HEK293 (cell line): ENCODE measurements around the gene MGME1.

Source experiments
- RBAK ChIP-seq: fragments of 450-650 bp; formaldehyde crosslinking; IDR thresholded peaks from 2 replicates; pipeline ENCODE4 v1.5.1; 2016; ENCODE audit warnings: missing biosample characterization, missing genetic modification characterization
- REPIN1 ChIP-seq: fragments of 450-650 bp; formaldehyde crosslinking; IDR thresholded peaks from 2 replicates; pipeline ENCODE4 v1.5.1; 2017; ENCODE audit warnings: missing biosample characterization, missing genetic modification characterization, low read depth
- ZNF138 ChIP-seq: fragments of 450-650 bp; formaldehyde crosslinking; IDR thresholded peaks from 2 replicates; pipeline ENCODE4 v1.5.1; 2016; ENCODE audit warnings: missing biosample characterization, missing genetic modification characterization, borderline replicate concordance
- ZNF146 ChIP-seq: fragments of 450-650 bp; formaldehyde crosslinking; IDR thresholded peaks from 2 replicates; pipeline ENCODE4 v1.5.1; 2016; ENCODE audit warnings: missing biosample characterization, missing genetic modification characterization
- ZNF184 ChIP-seq: fragments of 450-650 bp; IDR thresholded peaks from 2 replicates; pipeline ENCODE4 v1.5.1; 2018; ENCODE audit warnings: missing biosample characterization, mild to moderate bottlenecking, missing genetic modification characterization
- ZNF658 ChIP-seq: fragments of 450-650 bp; formaldehyde crosslinking; IDR thresholded peaks from 2 replicates; pipeline ENCODE4; 2016; ENCODE audit warnings: missing biosample characterization, missing genetic modification characterization
- ZNF768 ChIP-seq: fragments of 450-650 bp; formaldehyde crosslinking; IDR thresholded peaks from 2 replicates; pipeline ENCODE4 v1.5.1; 2018; ENCODE audit warnings: missing biosample characterization, mild to moderate bottlenecking, missing genetic modification characterization
- ZSCAN16 ChIP-seq: fragments of 450-650 bp; formaldehyde crosslinking; IDR thresholded peaks from 2 replicates; pipeline ENCODE4 v1.5.1; 2016; ENCODE audit warnings: missing biosample characterization, missing genetic modification characterization
- TF ChIP-seq, protein P1 (sequence below): fragments of 450-650 bp; formaldehyde crosslinking; IDR thresholded peaks from 2 replicates; pipeline ENCODE4 v1.5.1; 2016; ENCODE audit warnings: missing biosample characterization, missing genetic modification characterization
- TF ChIP-seq, protein P2 (sequence below): fragments of 450-650 bp; formaldehyde crosslinking; IDR thresholded peaks from 2 replicates; pipeline ENCODE4 v1.5.1; 2016; ENCODE audit warnings: missing biosample characterization, missing genetic modification characterization
- TF ChIP-seq, protein P3 (sequence below): fragments of 450-650 bp; formaldehyde crosslinking; IDR thresholded peaks from 2 replicates; pipeline ENCODE4 v1.5.1; 2017; ENCODE audit warnings: missing biosample characterization, missing genetic modification characterization
- TF ChIP-seq, protein P4 (sequence below): fragments of 450-650 bp; formaldehyde crosslinking; IDR thresholded peaks from 2 replicates; pipeline ENCODE4 v1.5.1; 2016; ENCODE audit warnings: missing biosample characterization, missing genetic modification characterization
- TF ChIP-seq, protein P5 (sequence below): IDR thresholded peaks from 2 replicates; pipeline ENCODE4 v1.6.1; 2011; ENCODE audit warnings: mild to moderate bottlenecking, low read depth, low read length, borderline replicate concordance

DNA sequence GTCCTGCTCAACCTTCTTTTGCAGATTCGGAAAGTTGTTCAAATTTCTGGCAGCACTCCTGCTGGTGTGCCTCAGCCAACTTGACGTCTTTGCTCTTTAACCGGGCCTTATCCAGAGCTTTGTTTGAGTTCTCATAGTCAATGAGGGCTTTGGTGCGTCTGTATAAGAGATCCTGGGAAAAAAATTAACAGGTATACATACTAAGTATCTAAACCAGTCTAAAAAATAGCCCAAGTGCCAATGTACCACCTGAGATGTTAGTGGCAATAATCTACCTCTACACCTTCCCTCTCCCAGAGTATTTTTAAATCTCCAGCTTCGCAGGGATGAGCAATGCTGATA is 21.4 kb upstream of the MGME1 start:
- no peak for TF ChIP-seq ZNF768 (tag by site-specific recombination)
- TF ChIP-seq, protein P1, sequence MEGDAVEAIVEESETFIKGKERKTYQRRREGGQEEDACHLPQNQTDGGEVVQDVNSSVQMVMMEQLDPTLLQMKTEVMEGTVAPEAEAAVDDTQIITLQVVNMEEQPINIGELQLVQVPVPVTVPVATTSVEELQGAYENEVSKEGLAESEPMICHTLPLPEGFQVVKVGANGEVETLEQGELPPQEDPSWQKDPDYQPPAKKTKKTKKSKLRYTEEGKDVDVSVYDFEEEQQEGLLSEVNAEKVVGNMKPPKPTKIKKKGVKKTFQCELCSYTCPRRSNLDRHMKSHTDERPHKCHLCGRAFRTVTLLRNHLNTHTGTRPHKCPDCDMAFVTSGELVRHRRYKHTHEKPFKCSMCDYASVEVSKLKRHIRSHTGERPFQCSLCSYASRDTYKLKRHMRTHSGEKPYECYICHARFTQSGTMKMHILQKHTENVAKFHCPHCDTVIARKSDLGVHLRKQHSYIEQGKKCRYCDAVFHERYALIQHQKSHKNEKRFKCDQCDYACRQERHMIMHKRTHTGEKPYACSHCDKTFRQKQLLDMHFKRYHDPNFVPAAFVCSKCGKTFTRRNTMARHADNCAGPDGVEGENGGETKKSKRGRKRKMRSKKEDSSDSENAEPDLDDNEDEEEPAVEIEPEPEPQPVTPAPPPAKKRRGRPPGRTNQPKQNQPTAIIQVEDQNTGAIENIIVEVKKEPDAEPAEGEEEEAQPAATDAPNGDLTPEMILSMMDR (tag by site-specific recombination): no peak
- TF ChIP-seq, protein P2, sequence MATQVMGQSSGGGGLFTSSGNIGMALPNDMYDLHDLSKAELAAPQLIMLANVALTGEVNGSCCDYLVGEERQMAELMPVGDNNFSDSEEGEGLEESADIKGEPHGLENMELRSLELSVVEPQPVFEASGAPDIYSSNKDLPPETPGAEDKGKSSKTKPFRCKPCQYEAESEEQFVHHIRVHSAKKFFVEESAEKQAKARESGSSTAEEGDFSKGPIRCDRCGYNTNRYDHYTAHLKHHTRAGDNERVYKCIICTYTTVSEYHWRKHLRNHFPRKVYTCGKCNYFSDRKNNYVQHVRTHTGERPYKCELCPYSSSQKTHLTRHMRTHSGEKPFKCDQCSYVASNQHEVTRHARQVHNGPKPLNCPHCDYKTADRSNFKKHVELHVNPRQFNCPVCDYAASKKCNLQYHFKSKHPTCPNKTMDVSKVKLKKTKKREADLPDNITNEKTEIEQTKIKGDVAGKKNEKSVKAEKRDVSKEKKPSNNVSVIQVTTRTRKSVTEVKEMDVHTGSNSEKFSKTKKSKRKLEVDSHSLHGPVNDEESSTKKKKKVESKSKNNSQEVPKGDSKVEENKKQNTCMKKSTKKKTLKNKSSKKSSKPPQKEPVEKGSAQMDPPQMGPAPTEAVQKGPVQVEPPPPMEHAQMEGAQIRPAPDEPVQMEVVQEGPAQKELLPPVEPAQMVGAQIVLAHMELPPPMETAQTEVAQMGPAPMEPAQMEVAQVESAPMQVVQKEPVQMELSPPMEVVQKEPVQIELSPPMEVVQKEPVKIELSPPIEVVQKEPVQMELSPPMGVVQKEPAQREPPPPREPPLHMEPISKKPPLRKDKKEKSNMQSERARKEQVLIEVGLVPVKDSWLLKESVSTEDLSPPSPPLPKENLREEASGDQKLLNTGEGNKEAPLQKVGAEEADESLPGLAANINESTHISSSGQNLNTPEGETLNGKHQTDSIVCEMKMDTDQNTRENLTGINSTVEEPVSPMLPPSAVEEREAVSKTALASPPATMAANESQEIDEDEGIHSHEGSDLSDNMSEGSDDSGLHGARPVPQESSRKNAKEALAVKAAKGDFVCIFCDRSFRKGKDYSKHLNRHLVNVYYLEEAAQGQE (tag by site-specific recombination): no peak
- no peak for TF ChIP-seq ZSCAN16
- TF ChIP-seq, protein P3, sequence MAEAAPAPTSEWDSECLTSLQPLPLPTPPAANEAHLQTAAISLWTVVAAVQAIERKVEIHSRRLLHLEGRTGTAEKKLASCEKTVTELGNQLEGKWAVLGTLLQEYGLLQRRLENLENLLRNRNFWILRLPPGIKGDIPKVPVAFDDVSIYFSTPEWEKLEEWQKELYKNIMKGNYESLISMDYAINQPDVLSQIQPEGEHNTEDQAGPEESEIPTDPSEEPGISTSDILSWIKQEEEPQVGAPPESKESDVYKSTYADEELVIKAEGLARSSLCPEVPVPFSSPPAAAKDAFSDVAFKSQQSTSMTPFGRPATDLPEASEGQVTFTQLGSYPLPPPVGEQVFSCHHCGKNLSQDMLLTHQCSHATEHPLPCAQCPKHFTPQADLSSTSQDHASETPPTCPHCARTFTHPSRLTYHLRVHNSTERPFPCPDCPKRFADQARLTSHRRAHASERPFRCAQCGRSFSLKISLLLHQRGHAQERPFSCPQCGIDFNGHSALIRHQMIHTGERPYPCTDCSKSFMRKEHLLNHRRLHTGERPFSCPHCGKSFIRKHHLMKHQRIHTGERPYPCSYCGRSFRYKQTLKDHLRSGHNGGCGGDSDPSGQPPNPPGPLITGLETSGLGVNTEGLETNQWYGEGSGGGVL (tag by site-specific recombination): no peak
- TF ChIP-seq RBAK (tag by site-specific recombination): no peak
- no peak for TF ChIP-seq ZNF184
- TF ChIP-seq, protein P4, sequence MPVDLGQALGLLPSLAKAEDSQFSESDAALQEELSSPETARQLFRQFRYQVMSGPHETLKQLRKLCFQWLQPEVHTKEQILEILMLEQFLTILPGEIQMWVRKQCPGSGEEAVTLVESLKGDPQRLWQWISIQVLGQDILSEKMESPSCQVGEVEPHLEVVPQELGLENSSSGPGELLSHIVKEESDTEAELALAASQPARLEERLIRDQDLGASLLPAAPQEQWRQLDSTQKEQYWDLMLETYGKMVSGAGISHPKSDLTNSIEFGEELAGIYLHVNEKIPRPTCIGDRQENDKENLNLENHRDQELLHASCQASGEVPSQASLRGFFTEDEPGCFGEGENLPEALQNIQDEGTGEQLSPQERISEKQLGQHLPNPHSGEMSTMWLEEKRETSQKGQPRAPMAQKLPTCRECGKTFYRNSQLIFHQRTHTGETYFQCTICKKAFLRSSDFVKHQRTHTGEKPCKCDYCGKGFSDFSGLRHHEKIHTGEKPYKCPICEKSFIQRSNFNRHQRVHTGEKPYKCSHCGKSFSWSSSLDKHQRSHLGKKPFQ: no peak
- TF ChIP-seq REPIN1 (tag by site-specific recombination): no peak
- TF ChIP-seq ZNF146 (tag by site-specific recombination): no peak
- TF ChIP-seq, protein P5, sequence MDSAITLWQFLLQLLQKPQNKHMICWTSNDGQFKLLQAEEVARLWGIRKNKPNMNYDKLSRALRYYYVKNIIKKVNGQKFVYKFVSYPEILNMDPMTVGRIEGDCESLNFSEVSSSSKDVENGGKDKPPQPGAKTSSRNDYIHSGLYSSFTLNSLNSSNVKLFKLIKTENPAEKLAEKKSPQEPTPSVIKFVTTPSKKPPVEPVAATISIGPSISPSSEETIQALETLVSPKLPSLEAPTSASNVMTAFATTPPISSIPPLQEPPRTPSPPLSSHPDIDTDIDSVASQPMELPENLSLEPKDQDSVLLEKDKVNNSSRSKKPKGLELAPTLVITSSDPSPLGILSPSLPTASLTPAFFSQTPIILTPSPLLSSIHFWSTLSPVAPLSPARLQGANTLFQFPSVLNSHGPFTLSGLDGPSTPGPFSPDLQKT: no peak
- TF ChIP-seq ZNF658 (tag by site-specific recombination): no peak
- no peak for TF ChIP-seq ZNF138 (tag by site-specific recombination)
